Natural killer cell (primary cell): ENCODE results near the gene PACRG. TPM values are rescaled to one million over a fixed set of nuclear protein-coding genes. Genes with fewer than 3 reads are reported as not detected.

Source experiments
- ATAC-seq, 3 donors: fragments of 150-1000 bp in 2 of 3; fragments of 200-7000 bp in 1 of 3; cut with Tn5 transposase; 1 replicate in 1 of 3; 2 replicates in 2 of 3; pipeline ENCODE4 v1.10.0; 2021; ENCODE audit warnings: mild to moderate bottlenecking in 2 of 3, moderate library complexity in 2 of 3
- DNase-seq, 2 donors: peaks; one replicate each; pipeline versions ENCODE4 v3.0.0 to v3.0.0-alpha.2; 2013 to 2021; ENCODE audit warnings: mixed read lengths in 1 of 2
- H3K27ac ChIP-seq: one replicate; pipeline ENCODE4 v1.5.1; 2013; ENCODE audit warnings: mild to moderate bottlenecking, low read length
- H3K27me3 ChIP-seq: one replicate; pipeline ENCODE4 v1.6.1; 2013; ENCODE audit warnings: low read length; ENCODE audit not compliant: control insufficient read depth, insufficient read depth
- H3K36me3 ChIP-seq: one replicate; pipeline ENCODE4 v1.6.1; 2013; ENCODE audit warnings: low read length; ENCODE audit not compliant: control insufficient read depth, insufficient read depth
- H3K4me1 ChIP-seq: one replicate; pipeline ENCODE4 v1.6.1; 2013; ENCODE audit warnings: low read length; ENCODE audit not compliant: control insufficient read depth, insufficient read depth
- H3K4me3 ChIP-seq: one replicate; pipeline ENCODE4 v1.5.1; 2013; ENCODE audit warnings: low read length
- H3K9me3 ChIP-seq: one replicate; pipeline ENCODE4 v1.6.1; 2013; ENCODE audit warnings: low read length; ENCODE audit not compliant: control insufficient read depth, insufficient read depth
- H3K27ac Mint-ChIP-seq, 2 donors: one replicate each; pipeline ENCODE4 v1.8.0; 2022; ENCODE audit warnings: mild to moderate bottlenecking in 2 of 2, mixed read lengths in 2 of 2, moderate library complexity in 1 of 2
- H3K27me3 Mint-ChIP-seq, 2 donors: one replicate each; pipeline ENCODE4 v1.8.0; 2022; ENCODE audit warnings: low read depth in 2 of 2, mixed read lengths in 2 of 2
- H3K36me3 Mint-ChIP-seq: one replicate; pipeline ENCODE4 v1.8.0; 2022; ENCODE audit warnings: mixed read lengths
- H3K4me1 Mint-ChIP-seq, 2 donors: one replicate each; pipeline ENCODE4 v1.8.0; 2022; ENCODE audit warnings: mixed read lengths in 2 of 2
- H3K4me3 Mint-ChIP-seq: one replicate; pipeline ENCODE4 v1.8.0; 2022; ENCODE audit warnings: mild to moderate bottlenecking, moderate library complexity, mixed read lengths
- H3K9me3 Mint-ChIP-seq, 2 donors: one replicate each; pipeline ENCODE4 v1.8.0; 2022; ENCODE audit warnings: mixed read lengths in 2 of 2
- WGBS: methylation state at CpG from one replicate; pipeline ENCODE4 v1.1.7; 2013; ENCODE audit warnings: missing lambda C conversion rate; ENCODE audit not compliant: insufficient coverage; 5-methylcytosine and 5-hydroxymethylcytosine counted together
- intact Hi-C: fragments of 100-400 bp; cut with micrococcal nuclease; formaldehyde crosslinking; loops from one replicate; pipeline ENCODE4 v1.14.2; 2022
- total RNA-seq, 4 donors: library from RNA; stranded (reverse); fragments of 120-200 nt in 1 of 4; gene quantifications; one replicate each; pipeline versions ENCODE4 v1.2.3 to v1.2.4, GENCODE V29; 2013 to 2022
- TF ChIP-seq, protein P1 (sequence below): fragments of 200-600 bp; IDR thresholded peaks from one replicate; pipeline ENCODE4 v1.8.0; 2022; ENCODE audit warnings: antibody characterized with exemption

The PACRG gene
- total RNA-seq, 3 donors from 2014 or later (not counting 1 experiment from before 2014, with no cell fraction given) = 0.52 TPM; not detected in 2

DNA sequence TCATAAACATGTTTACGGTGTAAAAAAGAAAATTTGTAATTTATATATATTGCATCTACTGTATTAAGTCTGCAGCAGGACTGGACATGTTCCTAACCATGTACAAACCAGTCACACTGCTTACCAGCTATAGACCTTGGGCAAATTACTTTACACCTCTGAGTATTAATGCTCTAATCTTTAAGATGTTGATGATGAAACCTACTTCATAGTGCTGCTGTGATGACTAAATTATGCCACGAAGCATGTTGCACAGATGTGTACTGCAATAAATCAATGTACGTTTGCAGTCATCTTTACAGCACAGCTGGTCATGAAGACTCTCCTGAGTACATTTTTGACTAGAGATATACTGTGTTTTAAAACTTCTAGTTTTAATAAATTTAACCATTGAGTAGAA, 42.8 kb upstream of the PACRG start:
- Mint-ChIP-seq H3K27me3 (no peaks in the 10 kb centered on the region), H3K36me3 (no peaks in the 10 kb centered on the region), H3K9me3 (peaks cover 2 to 5% of the 10 kb centered on the region in 2 donors), H3K4me3 (no peak overlapping the region), H3K4me1 (no peaks in the 10 kb centered on the region), H3K27ac (no peak overlapping the region)
- no peaks in the 10 kb centered on the region for H3K4me1 ChIP-seq
- TF ChIP-seq, protein P1, sequence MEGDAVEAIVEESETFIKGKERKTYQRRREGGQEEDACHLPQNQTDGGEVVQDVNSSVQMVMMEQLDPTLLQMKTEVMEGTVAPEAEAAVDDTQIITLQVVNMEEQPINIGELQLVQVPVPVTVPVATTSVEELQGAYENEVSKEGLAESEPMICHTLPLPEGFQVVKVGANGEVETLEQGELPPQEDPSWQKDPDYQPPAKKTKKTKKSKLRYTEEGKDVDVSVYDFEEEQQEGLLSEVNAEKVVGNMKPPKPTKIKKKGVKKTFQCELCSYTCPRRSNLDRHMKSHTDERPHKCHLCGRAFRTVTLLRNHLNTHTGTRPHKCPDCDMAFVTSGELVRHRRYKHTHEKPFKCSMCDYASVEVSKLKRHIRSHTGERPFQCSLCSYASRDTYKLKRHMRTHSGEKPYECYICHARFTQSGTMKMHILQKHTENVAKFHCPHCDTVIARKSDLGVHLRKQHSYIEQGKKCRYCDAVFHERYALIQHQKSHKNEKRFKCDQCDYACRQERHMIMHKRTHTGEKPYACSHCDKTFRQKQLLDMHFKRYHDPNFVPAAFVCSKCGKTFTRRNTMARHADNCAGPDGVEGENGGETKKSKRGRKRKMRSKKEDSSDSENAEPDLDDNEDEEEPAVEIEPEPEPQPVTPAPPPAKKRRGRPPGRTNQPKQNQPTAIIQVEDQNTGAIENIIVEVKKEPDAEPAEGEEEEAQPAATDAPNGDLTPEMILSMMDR = no peak
- ATAC-seq (no peak), DNase-seq (no peak)
- no peak overlapping the region for H3K4me3 ChIP-seq
- WGBS = 84% methylated on average over 2 of the region's 3 CpGs
- no peak overlapping the region for H3K27ac ChIP-seq
- intact Hi-C loops = no loop called here
- no peaks in the 10 kb centered on the region for H3K36me3 ChIP-seq
- no peaks in the 10 kb centered on the region for H3K9me3 ChIP-seq
- H3K27me3 ChIP-seq = no peaks in the 10 kb centered on the region

DNA sequence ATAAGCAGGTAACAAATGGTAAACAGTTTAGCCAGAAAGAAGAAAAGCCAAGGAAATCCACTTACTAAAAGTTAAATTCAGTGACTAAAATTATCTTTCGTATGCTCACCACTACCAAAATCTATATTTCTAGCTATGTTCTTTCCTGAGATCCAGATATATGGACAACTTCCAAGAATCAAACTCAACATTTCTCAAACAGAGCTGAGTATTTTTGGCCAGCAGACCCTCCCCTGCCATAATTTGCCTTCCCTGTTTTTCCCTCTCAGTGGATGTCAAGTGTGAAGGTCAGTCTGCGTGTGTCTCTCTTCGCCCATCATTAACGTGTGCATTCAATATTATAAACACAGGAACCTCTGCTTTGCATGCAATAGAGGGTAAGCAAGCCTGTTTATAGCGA, 42.2 kb upstream of the PACRG start:
- H3K27ac Mint-ChIP-seq = no peak overlapping the region
- H3K27me3 Mint-ChIP-seq = no peaks in the 10 kb centered on the region
- H3K4me1 ChIP-seq = no peaks in the 10 kb centered on the region
- H3K4me3 ChIP-seq = no peak overlapping the region
- no peaks in the 10 kb centered on the region for H3K4me1 Mint-ChIP-seq
- ATAC-seq (no peak), DNase-seq (no peak)
- intact Hi-C loops = no loop called here
- no peak overlapping the region for H3K4me3 Mint-ChIP-seq
- H3K9me3 Mint-ChIP-seq = peaks cover 2 to 5% of the 10 kb centered on the region in 2 donors
- no peaks in the 10 kb centered on the region for H3K27me3 ChIP-seq
- H3K36me3 Mint-ChIP-seq = no peaks in the 10 kb centered on the region
- TF ChIP-seq, protein P1 = no peak
- H3K27ac ChIP-seq = no peak overlapping the region
- H3K9me3 ChIP-seq = no peaks in the 10 kb centered on the region
- H3K36me3 ChIP-seq = no peaks in the 10 kb centered on the region
- 98% methylated on average over 5 of the region's 5 CpGs for WGBS

DNA sequence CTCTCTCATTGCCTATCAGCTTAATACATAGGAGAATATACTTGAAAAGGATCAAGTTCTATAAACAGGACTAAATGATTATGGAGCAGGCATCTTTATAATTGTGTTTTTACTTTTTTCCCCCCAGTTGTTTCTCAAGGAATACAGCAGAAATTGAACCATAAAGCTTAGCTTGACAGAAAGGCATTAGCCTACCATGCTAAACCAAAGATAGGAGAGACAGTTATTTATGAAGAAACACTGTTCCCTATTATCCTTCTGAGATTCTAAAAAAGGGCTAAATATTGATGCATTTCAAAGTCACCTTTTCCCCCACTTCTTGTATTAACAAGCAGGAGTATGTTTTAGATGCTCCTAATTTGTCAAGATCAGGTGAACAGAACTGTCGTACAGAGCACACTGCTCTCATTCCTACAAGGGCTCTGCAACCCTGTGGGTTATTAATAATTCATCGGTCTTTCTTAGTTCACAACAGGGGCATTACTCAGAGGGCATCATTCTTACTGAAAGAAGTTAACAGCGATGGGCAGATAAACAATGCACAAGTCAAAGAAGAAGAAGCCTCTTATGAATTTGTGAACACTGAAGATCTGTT, 38.9 kb upstream of the PACRG start:
- Histone ChIP-seq H3K4me1 (no peaks in the 10 kb centered on the region), H3K4me3 (no peak overlapping the region), H3K9me3 (no peaks in the 10 kb centered on the region), H3K27me3 (no peaks in the 10 kb centered on the region), H3K27ac (no peak overlapping the region), H3K36me3 (no peaks in the 10 kb centered on the region)
- DNase-seq (no peak), ATAC-seq (no peak)
- intact Hi-C loops = no loop called here
- TF ChIP-seq, protein P1 = no peak
- no peaks in the 10 kb centered on the region for H3K27me3 Mint-ChIP-seq
- H3K27ac Mint-ChIP-seq = no peak overlapping the region
- H3K36me3 Mint-ChIP-seq = no peaks in the 10 kb centered on the region
- no peak overlapping the region for H3K4me3 Mint-ChIP-seq
- H3K4me1 Mint-ChIP-seq = no peaks in the 10 kb centered on the region
- peaks cover 0 to 2% of the 10 kb centered on the region in 2 donors for H3K9me3 Mint-ChIP-seq
- WGBS = 97% methylated on average over 3 of the region's 3 CpGs

DNA sequence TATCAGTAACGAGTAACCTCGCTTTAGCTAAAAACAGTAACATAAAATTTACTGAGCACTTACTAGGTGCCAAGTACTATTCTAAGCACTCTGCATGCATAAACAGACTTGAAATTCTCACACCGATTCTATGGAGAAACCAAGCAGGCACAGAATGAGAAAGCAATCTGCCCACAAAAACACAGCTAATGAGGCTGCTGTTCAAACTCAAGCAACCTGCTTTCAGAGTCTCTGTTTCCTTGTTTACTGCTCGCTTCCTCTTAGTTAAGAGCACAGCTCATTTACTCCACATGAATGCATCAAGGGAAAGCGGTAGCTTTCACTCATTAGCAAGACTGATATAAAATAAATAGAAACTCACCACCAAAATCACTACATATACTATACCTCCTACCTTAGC, 37.6 kb upstream of the PACRG start:
- no peaks in the 10 kb centered on the region for H3K4me1 ChIP-seq
- H3K27me3 ChIP-seq = no peaks in the 10 kb centered on the region
- intact Hi-C loops = no loop called here
- WGBS = 81% methylated on average over 5 of the region's 5 CpGs
- Mint-ChIP-seq H3K27me3 (no peaks in the 10 kb centered on the region), H3K27ac (no peak overlapping the region), H3K4me3 (no peak overlapping the region), H3K9me3 (peaks cover 0 to 2% of the 10 kb centered on the region in 2 donors), H3K4me1 (no peaks in the 10 kb centered on the region), H3K36me3 (no peaks in the 10 kb centered on the region)
- no peaks in the 10 kb centered on the region for H3K36me3 ChIP-seq
- H3K4me3 ChIP-seq = no peak overlapping the region
- ATAC-seq (no peak), DNase-seq (no peak)
- TF ChIP-seq, protein P1 = no peak
- H3K27ac ChIP-seq = no peak overlapping the region
- no peaks in the 10 kb centered on the region for H3K9me3 ChIP-seq
